HG03575 (cell line): Measurements from ENCODE around the gene ARL15.
"Not testable (repeated sequence)": the region's sequence is repeated elsewhere in the genome, so short reads cannot be mapped to it uniquely, and the experiment has no call there.

Source experiments
- ATAC-seq: cut with Tn5 transposase; IDR thresholded peaks from one replicate; pipeline ENCODE4 v1.9.1; 2021; ENCODE audit not compliant: unreplicated experiment, insufficient number of reproducible peaks, low FRiP score; ENCODE audit errors: extremely low read depth

Gene ARL15

DNA sequence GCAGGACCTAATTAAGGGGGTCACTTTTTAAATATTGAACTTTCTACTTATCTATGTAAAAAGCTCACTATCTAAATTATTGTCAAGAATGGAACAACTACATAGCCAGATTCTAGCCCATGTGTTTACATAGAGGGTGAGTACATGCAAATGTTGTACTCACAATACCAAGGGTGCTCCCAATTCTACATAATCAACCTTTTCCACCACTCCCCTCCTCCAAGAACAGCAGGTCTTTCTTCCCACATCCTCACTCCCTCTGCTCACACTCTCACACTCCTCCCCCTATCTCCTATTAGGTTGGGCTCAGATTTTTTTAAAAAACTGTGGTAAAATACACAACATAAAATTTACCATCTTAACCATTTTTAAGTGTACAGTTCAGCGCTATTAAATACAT is 325.4 kb downstream of the ARL15 start:
- ATAC-seq = no peak

DNA sequence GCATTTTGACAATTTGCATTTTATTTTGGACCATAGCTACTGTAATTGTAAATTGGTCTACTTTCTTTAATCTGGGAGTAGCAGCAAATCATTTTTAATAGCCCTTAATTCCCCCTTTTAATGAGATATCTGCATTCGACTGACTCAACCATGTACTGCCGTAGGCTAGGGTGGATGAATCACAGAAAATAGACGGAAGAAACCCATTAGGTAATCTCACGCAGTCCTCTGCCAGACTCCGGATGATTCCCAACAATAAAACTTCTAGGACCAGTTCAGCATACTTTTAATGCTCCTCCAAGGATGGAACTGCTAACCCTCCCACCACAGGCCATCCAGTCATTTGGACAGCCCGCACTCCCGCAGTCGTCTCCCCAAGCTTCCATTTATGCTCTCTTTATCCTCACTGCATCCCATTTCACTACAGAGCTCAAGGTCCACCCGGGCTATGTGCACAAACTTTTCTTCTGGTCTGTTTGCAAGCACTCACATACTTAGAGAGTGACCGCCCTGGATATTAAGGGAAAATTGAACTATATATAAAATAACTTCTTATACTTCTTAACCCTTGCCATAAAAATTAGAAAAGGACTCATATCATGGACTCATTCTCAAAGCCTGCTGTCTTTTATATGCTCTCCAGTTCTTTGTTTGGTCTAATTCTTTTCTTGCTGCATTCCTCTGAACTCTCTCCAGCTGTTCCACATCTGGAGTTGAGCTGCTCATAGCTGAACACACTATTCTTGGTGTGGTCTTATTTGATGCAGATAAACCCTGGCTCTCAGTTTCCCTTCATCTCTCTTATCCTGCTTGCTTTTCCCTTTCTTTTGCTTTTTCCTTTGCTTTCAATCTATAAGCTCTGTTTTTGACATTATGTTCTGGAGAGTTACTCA is 326.6 kb downstream of the ARL15 start:
- no peak for ATAC-seq

DNA sequence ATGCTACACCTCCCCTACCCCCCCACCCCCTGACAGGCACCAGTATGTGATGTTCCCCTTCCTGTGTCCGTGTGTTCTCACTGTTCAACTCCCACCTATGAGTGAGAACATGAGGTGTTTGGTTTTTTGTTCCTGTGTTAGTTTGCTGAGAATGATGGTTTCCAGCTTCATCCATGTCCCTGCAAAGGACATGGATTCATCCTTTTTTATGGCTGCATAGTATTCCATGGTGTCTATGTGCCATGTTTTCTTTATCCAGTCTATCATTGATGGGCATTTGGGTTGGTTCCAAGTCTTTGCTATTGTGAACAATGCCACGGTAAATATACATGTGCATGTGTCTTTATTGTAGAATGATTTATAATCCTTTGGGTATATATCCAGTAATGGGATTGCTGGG is 328.1 kb downstream of the ARL15 start:
- not testable (repeated sequence) for ATAC-seq

- no peak for ATAC-seq
Measured at GRCh38 chr5:53980061-53980460, 330.3 kb downstream of the ARL15 start.

DNA sequence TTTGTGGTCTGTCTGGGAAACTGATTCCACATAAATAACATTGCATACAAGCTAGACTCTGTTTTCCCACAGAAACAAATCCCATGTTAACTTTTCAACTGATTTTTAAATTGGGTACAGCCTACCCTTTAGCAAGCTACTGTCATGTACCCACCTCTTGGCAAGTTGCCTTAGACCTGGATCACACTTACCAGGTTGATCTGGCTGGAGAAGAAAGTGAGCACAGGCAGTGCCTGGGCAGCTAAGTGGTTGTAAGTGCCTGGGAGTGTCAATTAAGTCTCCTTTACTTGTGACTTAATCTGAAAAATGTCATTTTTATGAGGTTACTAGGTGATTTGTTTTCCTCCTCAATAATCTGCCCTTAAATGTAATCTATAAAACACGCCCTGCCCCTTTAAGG is 336.4 kb downstream of the ARL15 start:
- ATAC-seq = no peak

DNA sequence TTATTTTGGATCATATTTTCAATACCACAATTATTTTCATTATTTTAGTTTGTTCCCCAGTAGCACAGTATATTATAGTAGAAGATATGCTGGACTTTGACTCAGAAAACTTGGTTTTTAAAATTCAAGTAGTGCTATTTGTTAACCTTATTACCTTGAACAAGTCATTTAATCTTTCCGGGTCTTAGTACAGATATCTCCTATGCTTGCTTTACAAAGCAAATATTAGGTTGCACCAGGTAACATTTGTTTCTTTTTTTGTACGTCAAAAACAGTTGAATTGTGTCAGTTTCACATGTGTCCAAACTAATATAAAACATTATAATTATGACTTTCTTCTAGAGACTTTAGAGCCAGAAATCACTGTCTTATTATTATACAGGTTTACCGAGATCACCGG is 338.1 kb downstream of the ARL15 start:
- ATAC-seq = no peak

DNA sequence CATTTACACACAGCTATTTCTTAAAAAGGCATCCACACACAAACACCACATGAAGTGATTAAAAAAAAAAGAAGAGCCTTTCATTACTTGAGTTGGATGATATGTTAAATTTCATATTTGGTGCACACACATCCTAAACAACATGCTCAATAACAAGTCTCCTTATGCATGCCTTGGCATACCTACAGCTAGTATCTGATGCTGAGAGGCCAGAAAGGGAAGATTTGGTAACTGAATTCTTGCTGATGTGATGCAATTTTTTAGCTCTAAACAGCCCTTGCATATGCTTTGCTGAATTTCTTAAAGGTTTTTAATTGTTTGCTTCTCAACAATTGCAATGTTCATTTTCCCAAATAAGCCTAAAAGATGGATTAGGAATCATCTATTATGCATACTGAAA is 338.8 kb downstream of the ARL15 start:
- no peak for ATAC-seq

DNA sequence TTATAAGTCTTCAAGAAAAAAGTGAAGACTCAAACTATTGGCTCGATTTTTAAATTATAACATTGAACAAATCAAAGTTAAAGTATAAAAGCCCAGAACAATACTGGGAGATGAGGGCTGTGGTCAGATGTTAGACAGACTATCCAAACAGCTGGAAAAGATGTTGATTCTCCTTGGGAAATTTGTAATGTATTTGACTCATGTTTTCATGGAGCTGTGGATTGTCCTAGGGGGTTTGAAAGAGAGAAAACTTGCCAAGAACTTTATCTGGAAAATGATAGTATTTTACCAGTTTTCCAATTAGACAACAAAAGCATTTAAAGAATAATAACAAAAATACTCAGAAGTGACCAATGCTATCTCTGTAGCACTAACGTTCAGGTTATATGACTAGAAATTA is 339.2 kb downstream of the ARL15 start:
- no peak for ATAC-seq

DNA sequence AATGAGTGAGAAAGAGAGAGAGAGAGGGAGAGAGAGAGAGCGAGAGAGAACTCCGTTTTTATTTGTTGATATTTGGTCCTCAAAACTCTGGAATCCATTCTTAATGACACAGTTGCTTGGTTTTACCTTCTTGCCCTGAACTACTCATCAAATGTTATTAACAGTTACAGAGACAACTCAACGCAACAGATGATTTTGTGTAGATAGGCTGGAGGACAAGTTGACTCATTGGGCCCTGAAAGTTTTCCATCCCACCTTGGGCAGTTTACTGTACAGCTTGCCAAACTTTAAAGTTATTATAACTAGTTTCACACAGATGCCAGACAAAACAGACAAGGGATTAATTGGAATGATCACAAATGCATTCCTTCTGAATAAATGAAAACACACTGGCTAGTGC is 339.9 kb downstream of the ARL15 start:
- no peak for ATAC-seq

DNA sequence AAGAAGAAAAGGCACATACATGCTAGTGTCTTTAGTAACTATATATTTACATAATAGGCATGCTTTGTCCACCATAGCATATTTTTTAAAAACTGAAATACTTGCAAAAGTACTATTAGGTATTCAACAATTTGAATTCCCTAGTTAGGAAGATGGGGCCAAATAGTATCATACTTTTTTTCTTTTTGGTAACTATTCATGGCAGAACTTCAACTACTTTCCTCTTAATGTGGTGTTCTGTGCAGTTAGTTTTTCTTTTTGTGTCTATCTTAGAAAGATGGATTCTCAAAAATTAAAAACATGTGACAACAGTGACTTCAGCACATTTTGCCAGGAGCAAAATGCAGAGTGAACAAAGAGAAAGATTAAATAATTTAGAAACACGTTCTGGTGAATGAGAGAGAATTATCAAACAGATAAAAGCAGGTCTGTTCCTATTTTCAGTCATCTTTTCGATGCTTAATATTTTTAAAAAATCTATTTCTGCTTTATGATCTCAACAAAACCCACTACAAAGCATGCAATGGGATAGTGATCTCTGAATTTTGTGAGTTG is 341.1 kb downstream of the ARL15 start:
- no peak for ATAC-seq

- ATAC-seq = no peak
Measured at GRCh38 chr5:53965459-53965858, 344.9 kb downstream of the ARL15 start.

GRCh38 chr5:53963958-53964357 is 346.4 kb downstream of the ARL15 start:
- no peak for ATAC-seq

DNA sequence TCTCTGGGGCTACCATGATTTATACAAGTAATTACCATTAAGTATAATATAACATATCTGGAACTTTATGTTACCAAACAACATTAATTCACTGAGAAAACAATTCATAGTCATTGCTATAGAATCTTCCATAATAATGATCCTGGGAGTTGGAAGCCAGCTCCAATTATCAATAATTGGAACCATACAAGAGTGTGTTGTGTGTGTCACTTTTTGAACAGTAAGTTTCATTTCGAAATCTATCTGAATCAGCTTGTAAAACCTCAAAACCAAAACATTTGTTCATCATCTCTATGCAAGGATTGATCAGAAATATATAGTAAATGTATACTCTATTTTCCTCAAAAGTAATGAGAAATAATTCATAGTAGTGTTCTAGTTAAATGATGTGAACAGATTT is 348.1 kb downstream of the ARL15 start:
- no peak for ATAC-seq

- no peak for ATAC-seq
Measured at GRCh38 chr5:53956632-53957031, 353.7 kb downstream of the ARL15 start.

GRCh38 chr5:53956196-53956595 is 354.2 kb downstream of the ARL15 start:
- no peak for ATAC-seq

- ATAC-seq = no peak
Measured at GRCh38 chr5:53950621-53951020, 359.8 kb downstream of the ARL15 start.

DNA sequence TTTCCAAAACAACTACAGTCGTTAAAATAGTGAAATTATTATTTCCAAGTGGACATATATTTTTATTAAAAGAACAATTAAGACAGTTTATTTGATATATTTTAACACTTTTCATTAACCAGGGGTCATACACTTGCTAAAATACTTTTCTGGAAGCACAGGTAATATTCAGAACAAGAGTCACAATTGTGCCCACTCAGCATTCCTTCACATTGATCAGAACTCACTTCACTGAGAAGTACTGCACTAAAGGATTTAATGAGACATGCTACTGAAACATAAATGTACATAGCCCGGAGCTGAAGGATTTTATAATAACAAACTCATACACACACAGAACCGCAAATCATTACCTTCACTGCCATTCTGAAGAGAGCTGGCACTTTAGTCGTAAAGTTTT is 361.8 kb downstream of the ARL15 start:
- ATAC-seq = no peak

GRCh38 chr5:53946405-53947100 is 363.8 kb downstream of the ARL15 start:
- no peak for ATAC-seq

DNA sequence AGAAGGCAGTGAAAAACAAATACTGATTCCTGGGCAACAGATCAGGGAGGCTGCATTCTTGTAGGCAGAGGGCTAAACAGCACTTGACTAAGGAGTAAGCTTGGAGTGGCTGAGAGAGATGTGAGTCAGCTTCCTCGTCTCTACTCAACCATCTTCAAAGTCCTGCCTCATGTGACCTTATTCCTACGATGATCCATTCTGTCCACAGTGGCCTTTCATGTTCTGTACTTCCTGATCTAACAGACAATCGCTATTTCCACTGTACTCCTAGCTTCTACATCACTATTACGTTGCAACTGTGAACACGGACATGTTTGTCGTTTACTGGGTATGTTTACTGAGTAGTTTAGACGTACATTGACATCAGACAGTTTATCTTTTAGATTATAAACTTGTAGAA is 365.4 kb downstream of the ARL15 start:
- ATAC-seq = no peak

DNA sequence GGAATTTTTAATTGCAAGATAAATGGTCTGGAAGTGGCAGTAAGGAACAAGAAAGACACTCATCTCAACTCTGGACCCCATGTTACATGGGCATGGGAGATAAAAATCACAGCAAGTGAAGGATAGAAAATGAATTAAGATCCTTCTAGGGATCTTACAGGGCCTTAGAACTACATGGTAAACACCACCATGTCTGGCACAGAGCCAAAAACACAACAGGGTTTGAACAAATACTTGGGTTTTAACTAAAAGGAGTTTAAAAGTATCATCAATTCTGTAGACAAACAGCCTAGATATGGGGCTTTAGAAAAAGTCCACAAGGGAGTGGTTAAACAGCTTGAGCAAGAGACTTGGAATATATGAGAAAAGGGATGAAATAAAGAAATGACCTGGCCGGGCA is 366.4 kb downstream of the ARL15 start:
- no peak for ATAC-seq
